ENCODE results near the gene KNDC1. TPM values are rescaled to one million over a fixed set of nuclear protein-coding genes. Genes with fewer than 3 reads are reported as not detected.

The KNDC1 gene
- total RNA-seq, 1 experiment from 2014 or later: 15.7 TPM

DNA sequence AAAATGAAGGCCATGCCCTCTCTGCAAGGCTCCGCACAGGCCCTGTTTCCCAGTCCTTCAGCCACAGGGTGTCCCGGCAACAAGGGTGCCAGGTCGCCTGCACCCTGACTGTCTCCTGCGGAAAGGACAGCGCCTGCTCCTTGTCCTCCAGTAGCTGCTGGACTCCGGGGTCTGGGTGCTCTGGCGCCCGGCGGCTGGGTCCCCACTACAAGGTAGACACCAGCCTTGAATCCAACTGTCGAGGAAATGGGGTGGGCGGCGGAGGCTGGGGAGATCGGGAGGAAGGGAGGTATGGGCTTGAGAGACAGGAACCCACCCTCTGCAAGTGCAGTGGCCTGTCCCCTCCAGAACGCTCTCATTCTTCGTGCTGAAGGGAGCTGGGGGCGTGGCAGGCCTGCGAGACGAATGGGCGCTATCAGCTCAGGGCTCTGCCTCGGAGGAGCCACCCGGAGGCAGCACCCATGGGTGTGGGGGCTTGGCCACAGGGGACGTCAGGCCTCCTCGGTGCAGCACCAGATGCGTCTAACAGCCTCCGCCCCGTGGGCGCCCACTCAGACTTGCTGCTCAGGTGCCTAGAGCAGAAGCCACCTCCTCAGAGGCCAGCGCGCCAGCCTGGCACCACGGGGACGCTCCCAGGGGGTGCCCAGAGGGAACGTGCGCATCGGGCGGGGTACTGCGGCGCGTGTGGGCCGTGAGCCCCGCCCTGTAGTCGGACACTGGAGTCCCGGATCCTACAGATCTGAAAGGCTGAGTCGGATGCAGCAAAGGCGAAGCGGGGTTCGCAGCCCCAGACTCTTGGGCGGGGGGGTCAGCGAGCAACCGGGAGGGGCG, 101.1 kb downstream of the KNDC1 start:
- peak overlapping the region; percentile 66 to 76 for H3K4me3 Mint-ChIP-seq
- Histone ChIP-seq H2BK15ac (ENCODE audit: low read depth, low read length) (no peak overlapping the region), H4K91ac (ENCODE audit: insufficient read length, low read depth, low read length) (no peak overlapping the region), H3T11ph (ENCODE audit: low read length) (no peak overlapping the region), H2AK5ac (ENCODE audit: insufficient read length, low read length) (no peak overlapping the region), H2AFZ (ENCODE audit: low read length) (no peak overlapping the region), H3K14ac (ENCODE audit: insufficient read depth, low read length) (no peak overlapping the region; the same call in 1 of the 2 replicates), H3K79me1 (ENCODE audit: insufficient read depth, low read depth, low read length, poor library complexity, severe bottlenecking) (no peaks in the 10 kb centered on the region), H3K79me2 (ENCODE audit: insufficient read depth, low read length) (no peaks in the 10 kb centered on the region), H3K23ac (ENCODE audit: insufficient read length, low read depth, low read length) (no peak overlapping the region), H3K9ac (ENCODE audit: extremely low read depth, insufficient read length, low read length) (no peak overlapping the region), H3K23me2 (ENCODE audit: insufficient read length, low read depth, low read length, poor library complexity, severe bottlenecking) (peaks cover 7% of the 10 kb centered on the region), H3K18ac (ENCODE audit: insufficient read length, low read depth, low read length) (no peak overlapping the region), H2BK20ac (ENCODE audit: low read depth, low read length, poor library complexity, severe bottlenecking) (no peak overlapping the region), H2BK120ac (ENCODE audit: low read depth, low read length, poor library complexity, severe bottlenecking) (no peak overlapping the region), H4K20me1 (ENCODE audit: control insufficient read depth, insufficient read depth, insufficient read length) (peaks cover 3% of the 10 kb centered on the region), H2BK12ac (ENCODE audit: insufficient read length, low read depth, low read length) (no peak overlapping the region), H3K4me1 (ENCODE audit: insufficient read depth, low read length) (no peaks in the 10 kb centered on the region), H3K56ac (ENCODE audit: insufficient read length, low read depth, low read length) (no peak overlapping the region), H3K9me3 (ENCODE audit: control insufficient read depth, low read depth, low read length) (no peaks in the 10 kb centered on the region), H2BK5ac (ENCODE audit: insufficient read length, low read length) (no peak overlapping the region), H4K8ac (replicated peaks; ENCODE audit: insufficient read length, low read depth, low read length) (no peak overlapping the region), H3K27ac (ENCODE audit: insufficient read length, low read depth, low read length) (no peak overlapping the region), H4K5ac (ENCODE audit: insufficient read length, low read depth, low read length) (no peak overlapping the region), H3K27me3 (ENCODE audit: insufficient read depth, low read length) (no peaks in the 10 kb centered on the region; the same call in 1 of the 2 replicates), H3K4me2 (ENCODE audit: insufficient read depth, insufficient read length, low read length) (peak overlapping the region; percentile 47), H3K4ac (ENCODE audit: low read depth, low read length) (no peak overlapping the region)
- no CpG with 5 or more reads among the region's 50 CpGs for WGBS (ENCODE audit: extremely low coverage, insufficient read length, low lambda C conversion rate)
- TF ChIP-seq, protein P1, sequence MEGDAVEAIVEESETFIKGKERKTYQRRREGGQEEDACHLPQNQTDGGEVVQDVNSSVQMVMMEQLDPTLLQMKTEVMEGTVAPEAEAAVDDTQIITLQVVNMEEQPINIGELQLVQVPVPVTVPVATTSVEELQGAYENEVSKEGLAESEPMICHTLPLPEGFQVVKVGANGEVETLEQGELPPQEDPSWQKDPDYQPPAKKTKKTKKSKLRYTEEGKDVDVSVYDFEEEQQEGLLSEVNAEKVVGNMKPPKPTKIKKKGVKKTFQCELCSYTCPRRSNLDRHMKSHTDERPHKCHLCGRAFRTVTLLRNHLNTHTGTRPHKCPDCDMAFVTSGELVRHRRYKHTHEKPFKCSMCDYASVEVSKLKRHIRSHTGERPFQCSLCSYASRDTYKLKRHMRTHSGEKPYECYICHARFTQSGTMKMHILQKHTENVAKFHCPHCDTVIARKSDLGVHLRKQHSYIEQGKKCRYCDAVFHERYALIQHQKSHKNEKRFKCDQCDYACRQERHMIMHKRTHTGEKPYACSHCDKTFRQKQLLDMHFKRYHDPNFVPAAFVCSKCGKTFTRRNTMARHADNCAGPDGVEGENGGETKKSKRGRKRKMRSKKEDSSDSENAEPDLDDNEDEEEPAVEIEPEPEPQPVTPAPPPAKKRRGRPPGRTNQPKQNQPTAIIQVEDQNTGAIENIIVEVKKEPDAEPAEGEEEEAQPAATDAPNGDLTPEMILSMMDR (conservative IDR thresholded peaks at IDR 0.05): no peak
- H3K27me3 Mint-ChIP-seq (ENCODE audit: low read depth): peaks cover 19% of the 10 kb centered on the region
- no peak overlapping the region; a peak in 1 of 7 replicates for H3K27ac Mint-ChIP-seq
- no peaks in the 10 kb centered on the region for H3K36me3 Mint-ChIP-seq (ENCODE audit: insufficient read depth in 1 of 3, low read depth in 3 of 3)
- DNase-seq: no peak
- H3K9me3 Mint-ChIP-seq: no peaks in the 10 kb centered on the region
- peaks cover 11 to 28% of the 10 kb centered on the region in 2 experiments for H3K4me1 Mint-ChIP-seq

All from H9 (cell line).